Tibial nerve (tissue), 3 donors: ENCODE results near the gene ZNF554.

ENCODE experiments used
- POLR2A ChIP-seq, 2 donors: fragments of 450-650 bp; IDR thresholded peaks; one replicate each; pipeline ENCODE4 v1.6.1; 2017; ENCODE audit warnings: antibody characterized with exemption in 2 of 2, mild to moderate bottlenecking in 2 of 2, moderate library complexity in 2 of 2
- TF ChIP-seq, protein P1 (sequence below), 5 experiments: fragments of 200-600 bp in 3 of 5; fragments of 450-650 bp in 2 of 5; sonication (generic) in 3 of 5; IDR thresholded peaks; one replicate each; pipeline ENCODE4 v1.5.1; 2016 to 2019; ENCODE audit warnings: antibody characterized with exemption in 5 of 5, mild to moderate bottlenecking in 3 of 5, moderate library complexity in 2 of 5

DNA sequence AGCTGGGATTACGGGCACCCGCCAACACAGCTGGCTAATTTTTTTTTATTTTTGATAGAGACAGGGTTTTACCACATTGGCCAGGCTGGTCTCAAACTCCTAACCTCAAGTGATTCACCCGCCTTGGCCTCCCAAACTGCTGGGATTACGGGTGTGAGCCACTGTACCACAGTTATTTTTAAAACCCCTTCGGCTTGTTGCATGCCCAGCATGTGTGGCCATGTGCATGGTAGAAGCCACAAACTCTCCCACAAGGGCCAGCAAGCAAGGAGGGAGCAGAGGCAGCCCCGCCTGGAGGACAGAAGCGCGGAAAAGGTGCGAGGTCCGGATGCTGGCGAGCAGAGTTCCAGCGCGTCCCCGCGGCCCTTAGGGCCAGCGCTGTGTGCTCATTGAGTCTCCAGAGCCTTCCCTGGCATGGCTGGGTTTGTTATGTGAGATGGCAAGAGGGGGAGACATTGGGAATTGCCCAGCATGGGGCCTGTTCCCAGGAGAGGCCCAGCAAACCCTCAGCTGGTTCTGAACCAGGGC lies 21.4 kb upstream of the ZNF554 start:
- TF ChIP-seq, protein P1, sequence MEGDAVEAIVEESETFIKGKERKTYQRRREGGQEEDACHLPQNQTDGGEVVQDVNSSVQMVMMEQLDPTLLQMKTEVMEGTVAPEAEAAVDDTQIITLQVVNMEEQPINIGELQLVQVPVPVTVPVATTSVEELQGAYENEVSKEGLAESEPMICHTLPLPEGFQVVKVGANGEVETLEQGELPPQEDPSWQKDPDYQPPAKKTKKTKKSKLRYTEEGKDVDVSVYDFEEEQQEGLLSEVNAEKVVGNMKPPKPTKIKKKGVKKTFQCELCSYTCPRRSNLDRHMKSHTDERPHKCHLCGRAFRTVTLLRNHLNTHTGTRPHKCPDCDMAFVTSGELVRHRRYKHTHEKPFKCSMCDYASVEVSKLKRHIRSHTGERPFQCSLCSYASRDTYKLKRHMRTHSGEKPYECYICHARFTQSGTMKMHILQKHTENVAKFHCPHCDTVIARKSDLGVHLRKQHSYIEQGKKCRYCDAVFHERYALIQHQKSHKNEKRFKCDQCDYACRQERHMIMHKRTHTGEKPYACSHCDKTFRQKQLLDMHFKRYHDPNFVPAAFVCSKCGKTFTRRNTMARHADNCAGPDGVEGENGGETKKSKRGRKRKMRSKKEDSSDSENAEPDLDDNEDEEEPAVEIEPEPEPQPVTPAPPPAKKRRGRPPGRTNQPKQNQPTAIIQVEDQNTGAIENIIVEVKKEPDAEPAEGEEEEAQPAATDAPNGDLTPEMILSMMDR (IDR thresholded peaks at IDR 0.05): no peak
- no peak for TF ChIP-seq POLR2A (IDR thresholded peaks at IDR 0.05)
